Endothelial cell of umbilical vein (primary cell): Measurements from ENCODE around the gene NCOR1. TPM values are rescaled to one million over a fixed set of nuclear protein-coding genes. Genes with fewer than 3 reads are reported as not detected.

Experiments
- BruUV-seq: library from RNA; stranded (reverse); fragments of 400-500 nt; replicated peaks from 2 replicates; lab custom pipeline; 2021; lab: Mats Ljungman, UMichigan
- CTCF ChIA-PET: fragments of 300-600, 350-600 bp; sonication (Branson Sonifier 250); formaldehyde crosslinking; loops from one replicate; lab custom pipeline; 2021; ENCODE audit warnings: antibody characterized with exemption, inconsistent platforms; lab: Charles Lee
- POLR2A ChIA-PET: fragments of 300-600, 350-600 bp; sonication (Branson Sonifier 250); formaldehyde crosslinking; loops from one replicate; lab custom pipeline; 2021; ENCODE audit warnings: antibody characterized with exemption, inconsistent platforms; lab: Charles Lee
- DNase-seq: peaks from one replicate; pipeline ENCODE4 v3.0.0-alpha.2; 2011; ENCODE audit warnings: low read depth, low spot score
- FAIRE-seq: peaks from 2 replicates; lab custom pipeline; 2011; peaks lifted over from hg19 to GRCh38; lab: Jason Lieb, UNC
- H2AFZ ChIP-seq: 2 replicates; pipeline ENCODE4 v1.6.0; 2012; ENCODE audit warnings: low read depth, low read length, control low read depth, inconsistent platforms
- H3K27ac ChIP-seq: 2 replicates; pipeline ENCODE4 v1.5.1; 2011; ENCODE audit warnings: low read depth, mild to moderate bottlenecking, control low read depth, low read length, moderate library complexity; ENCODE audit not compliant: insufficient read depth
- H3K27me3 ChIP-seq, 2 experiments: 2 replicates each; pipeline versions ENCODE4 v1.6.0 to v1.6.1; 2011; ENCODE audit warnings: low read length in 2 of 2, mixed read lengths in 1 of 2; ENCODE audit not compliant: control insufficient read depth in 2 of 2, insufficient read depth in 2 of 2
- H3K36me3 ChIP-seq, 2 experiments: 2 replicates in 1 of 2; 3 replicates in 1 of 2; pipeline ENCODE4 v1.5.1; 2011; ENCODE audit warnings: low read length in 2 of 2, mild to moderate bottlenecking in 1 of 2, moderate library complexity in 1 of 2; ENCODE audit not compliant: control insufficient read depth in 2 of 2, insufficient read depth in 2 of 2; ENCODE audit errors: extremely low read depth in 1 of 2
- H3K4me1 ChIP-seq: 3 replicates; pipeline ENCODE4 v1.5.1; 2011; ENCODE audit warnings: mild to moderate bottlenecking, low read length; ENCODE audit not compliant: control insufficient read depth, insufficient read depth; ENCODE audit errors: extremely low read depth
- H3K4me2 ChIP-seq: 2 replicates; pipeline ENCODE4 v1.6.1; 2011; ENCODE audit warnings: low read length, control low read depth, mixed read lengths; ENCODE audit not compliant: insufficient read depth
- H3K4me3 ChIP-seq, 3 experiments: fragments of 200-600 bp in 1 of 3; sonication (generic), shearing (Covaris generic) in 1 of 3; replicated peaks in 1 of 3; 2 replicates each; pipeline ENCODE4 v1.5.1; 2011 to 2016; ENCODE audit warnings: control low read depth in 3 of 3, low read length in 3 of 3, mild to moderate bottlenecking in 2 of 3, inconsistent platforms in 1 of 3, low read depth in 1 of 3, moderate library complexity in 1 of 3; ENCODE audit not compliant: insufficient read depth in 1 of 3
- H3K79me2 ChIP-seq: 2 replicates; pipeline ENCODE4 v1.6.0; 2012; ENCODE audit warnings: low read length, inconsistent platforms; ENCODE audit not compliant: control insufficient read depth, insufficient read depth
- H3K9ac ChIP-seq: replicated peaks from 2 replicates; pipeline ENCODE3; 2011; ENCODE audit warnings: low read length, control low read depth; ENCODE audit not compliant: insufficient read depth; ENCODE audit errors: extremely low read depth
- H3K9me1 ChIP-seq: replicated peaks from 3 replicates; pipeline ENCODE4 v1.6.0; 2011; ENCODE audit warnings: mild to moderate bottlenecking, low read length; ENCODE audit not compliant: control insufficient read depth, insufficient read depth; ENCODE audit errors: extremely low read depth
- H3K9me3 ChIP-seq: replicated peaks from 2 replicates; pipeline ENCODE4 v1.5.1; 2012; ENCODE audit warnings: low read length, inconsistent platforms; ENCODE audit not compliant: control insufficient read depth, insufficient read depth
- H4K20me1 ChIP-seq: replicated peaks from 2 replicates; pipeline ENCODE3; 2011; ENCODE audit warnings: mild to moderate bottlenecking, low read length; ENCODE audit not compliant: control insufficient read depth, insufficient read depth; ENCODE audit errors: extremely low read depth
- CTCF ChIP-seq, 2 donors: IDR thresholded peaks; 1 replicate in 1 of 2; 2 replicates in 1 of 2; pipeline ENCODE4 v1.5.1; 2011; ENCODE audit warnings: low read length in 2 of 2, mild to moderate bottlenecking in 2 of 2, moderate library complexity in 2 of 2, control low read depth in 1 of 2, inconsistent platforms in 1 of 2, low read depth in 1 of 2; ENCODE audit not compliant: insufficient read depth in 1 of 2; ENCODE audit errors: extremely low read depth in 1 of 2
- EZH2 ChIP-seq: IDR thresholded peaks from 2 replicates; pipeline ENCODE4 v1.6.1; 2012; ENCODE audit warnings: borderline replicate concordance, low read depth, mild to moderate bottlenecking, moderate library complexity, low read length, inconsistent platforms; ENCODE audit not compliant: severe bottlenecking
- FOS ChIP-seq: IDR thresholded peaks from 2 replicates; pipeline ENCODE4 v1.6.1; 2011; ENCODE audit warnings: mild to moderate bottlenecking, low read length, moderate library complexity, borderline replicate concordance; ENCODE audit not compliant: insufficient read depth
- GATA2 ChIP-seq: IDR thresholded peaks from 2 replicates; pipeline ENCODE4 v1.7.0; 2011; ENCODE audit warnings: low read depth, mild to moderate bottlenecking, moderate library complexity, mixed read lengths, low read length; ENCODE audit not compliant: insufficient read length, insufficient read depth
- JUN ChIP-seq: IDR thresholded peaks from 2 replicates; pipeline ENCODE4 v1.6.1; 2011; ENCODE audit warnings: borderline replicate concordance, low read depth; ENCODE audit not compliant: insufficient read length, insufficient read depth
- MAX ChIP-seq: IDR thresholded peaks from 2 replicates; pipeline ENCODE4 v1.6.1; 2011; ENCODE audit not compliant: insufficient read depth, insufficient read length
- MYC ChIP-seq: IDR thresholded peaks from one replicate; pipeline ENCODE4 v1.6.1; 2011; ENCODE audit warnings: mild to moderate bottlenecking, low read depth, low read length
- POLR2A ChIP-seq: IDR thresholded peaks from 2 replicates; pipeline ENCODE4 v1.6.1; 2012; ENCODE audit warnings: low read depth, mild to moderate bottlenecking, control low read depth, low read length
- POLR2AphosphoS5 ChIP-seq: IDR thresholded peaks from 2 replicates; pipeline ENCODE4 v1.6.1; 2012; ENCODE audit warnings: low read depth, mild to moderate bottlenecking, control low read depth, low read length, moderate library complexity; ENCODE audit not compliant: insufficient read depth
- dilution Hi-C: fragments of 300-500 bp; cut with MboI; formaldehyde crosslinking; loops from one replicate; pipeline ENCODE4 v1.15.0; 2019; ENCODE audit warnings: low sequenced_read_pairs; ENCODE audit not compliant: extremely low pct_ligation_motif_present
- intact Hi-C: fragments of 100-400 bp; cut with micrococcal nuclease; formaldehyde crosslinking; loops from one replicate; pipeline ENCODE4 v1.10.0; 2022
- polyA plus RNA-seq, 4 experiments: library from polyadenylated mRNA; depleted of rRNA in 3 of 4; stranded (reverse) in 3 of 4; unstranded in 1 of 4; fragments of >200 nt; gene quantifications; 2 replicates each; pipeline versions ENCODE4 v1.2.1 to v1.2.3, GENCODE V29; 2011 to 2012; ENCODE audit warnings: missing spikeins in 1 of 4
- total RNA-seq: library from RNA; stranded (reverse); gene quantifications from 2 replicates; pipeline ENCODE4 v1.2.3, GENCODE V29; 2021

NCOR1 gene
- total and polyA plus RNA-seq, 2 donors (not counting 3 experiments of a cell fraction or from before 2014, with no cell fraction given), result 90.0 to 134 TPM

GRCh38 chr17:16215002-16215272 lies 397 bp downstream of the NCOR1 start:
- Histone ChIP-seq H3K79me2 (peaks cover 80% of the 10 kb centered on the region), H2AFZ (peak overlapping the region; percentile 77), H3K4me3 (peak overlapping the region; percentile 78 to 98 (median 96)), H3K27ac (peak overlapping the region; percentile 84), H3K27me3 (no peaks in the 10 kb centered on the region), H3K9me3 (no peaks in the 10 kb centered on the region), H4K20me1 (peaks cover 3% of the 10 kb centered on the region), H3K4me2 (peak overlapping the region; percentile 92), H3K9ac (peak overlapping the region; percentile 93), H3K36me3 (no peaks in the 10 kb centered on the region), H3K9me1 (no peaks in the 10 kb centered on the region), H3K4me1 (peaks cover 22% of the 10 kb centered on the region)
- dilution Hi-C loops (no loop called here), intact Hi-C loops (loop anchor here (1.0 to 2.0 kb wide), 4 partner anchors 16 to 138 kb away; partner anchors contain the start of gene CENPV)
- BruUV-seq, result no TSS peak
- TF ChIP-seq GATA2 (no peak), POLR2AphosphoS5 (no peak), POLR2A (no peak), CTCF (IDR thresholded peaks at IDR 0.05; ENCODE audit: extremely low read depth in 1 of 2, insufficient read depth in 1 of 2, low read depth in 1 of 2, low read length in 2 of 2) (no peak), EZH2 (no peak), JUN (no peak), FOS (no peak), MYC (no peak), MAX (no peak)
- ChIA-PET POLR2A (interaction anchor here (0.6 to 1.0 kb wide), 2 partner anchors 12 to 166 kb away, joined by 3 to 5 read pairs; partner anchors contain the start of gene UBB), CTCF (interaction anchor here (0.7 to 3.9 kb wide), 5 partner anchors 24 to 138 kb away, joined by 3 to 13 read pairs (median 4); partner anchors contain the start of gene CENPV)
- DNase-seq (no peak), FAIRE-seq (no peak)
